22Rv1 (cell line): ENCODE measurements around the gene KLHL41.
A peak's percentile ranks its signal among the peaks of the same experiment; 100 is the strongest.
"Not testable (repeated sequence)": the region's sequence is repeated elsewhere in the genome, so short reads cannot be mapped to it uniquely, and the experiment has no call there.

Experiments used
- H3K27ac ChIP-seq: fragments of 450-650 bp; 2 replicates; pipeline ENCODE4 v1.5.1; 2017
- ZFX ChIP-seq: fragments of 450-650 bp; IDR thresholded peaks from 2 replicates; pipeline ENCODE4 v1.6.1; 2017; ENCODE audit warnings: antibody characterized with exemption, borderline replicate concordance
- TF ChIP-seq, protein P1 (sequence below): fragments of 450-650 bp; IDR thresholded peaks from 2 replicates; pipeline ENCODE4 v1.5.1; 2017; ENCODE audit warnings: mild to moderate bottlenecking

The KLHL41 gene

GRCh38 chr2:169561364-169561763 is 51.9 kb downstream of the KLHL41 start:
- no peak overlapping the region for H3K27ac ChIP-seq
- TF ChIP-seq, protein P1, sequence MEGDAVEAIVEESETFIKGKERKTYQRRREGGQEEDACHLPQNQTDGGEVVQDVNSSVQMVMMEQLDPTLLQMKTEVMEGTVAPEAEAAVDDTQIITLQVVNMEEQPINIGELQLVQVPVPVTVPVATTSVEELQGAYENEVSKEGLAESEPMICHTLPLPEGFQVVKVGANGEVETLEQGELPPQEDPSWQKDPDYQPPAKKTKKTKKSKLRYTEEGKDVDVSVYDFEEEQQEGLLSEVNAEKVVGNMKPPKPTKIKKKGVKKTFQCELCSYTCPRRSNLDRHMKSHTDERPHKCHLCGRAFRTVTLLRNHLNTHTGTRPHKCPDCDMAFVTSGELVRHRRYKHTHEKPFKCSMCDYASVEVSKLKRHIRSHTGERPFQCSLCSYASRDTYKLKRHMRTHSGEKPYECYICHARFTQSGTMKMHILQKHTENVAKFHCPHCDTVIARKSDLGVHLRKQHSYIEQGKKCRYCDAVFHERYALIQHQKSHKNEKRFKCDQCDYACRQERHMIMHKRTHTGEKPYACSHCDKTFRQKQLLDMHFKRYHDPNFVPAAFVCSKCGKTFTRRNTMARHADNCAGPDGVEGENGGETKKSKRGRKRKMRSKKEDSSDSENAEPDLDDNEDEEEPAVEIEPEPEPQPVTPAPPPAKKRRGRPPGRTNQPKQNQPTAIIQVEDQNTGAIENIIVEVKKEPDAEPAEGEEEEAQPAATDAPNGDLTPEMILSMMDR = no peak
- no peak for TF ChIP-seq ZFX

DNA sequence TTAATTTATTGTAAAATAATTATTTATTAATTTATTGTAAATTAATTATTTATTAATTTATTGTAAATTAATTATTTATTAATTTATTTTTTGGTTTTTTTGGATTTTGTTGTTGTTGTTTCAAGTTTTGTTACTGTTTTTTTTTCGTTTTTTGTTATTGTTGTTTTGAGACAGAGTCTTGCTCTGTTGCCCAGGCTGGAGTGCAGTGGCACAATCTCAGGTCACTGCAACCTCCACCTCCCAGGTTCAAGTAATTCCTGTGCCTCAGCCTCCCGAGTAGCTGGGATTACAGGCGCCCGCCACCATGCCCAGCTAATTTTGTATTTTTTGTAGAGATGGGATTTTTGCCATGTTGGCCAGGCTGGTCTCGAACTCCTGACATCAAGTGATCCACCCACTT is 52.6 kb downstream of the KLHL41 start:
- not testable (repeated sequence) for H3K27ac ChIP-seq

DNA sequence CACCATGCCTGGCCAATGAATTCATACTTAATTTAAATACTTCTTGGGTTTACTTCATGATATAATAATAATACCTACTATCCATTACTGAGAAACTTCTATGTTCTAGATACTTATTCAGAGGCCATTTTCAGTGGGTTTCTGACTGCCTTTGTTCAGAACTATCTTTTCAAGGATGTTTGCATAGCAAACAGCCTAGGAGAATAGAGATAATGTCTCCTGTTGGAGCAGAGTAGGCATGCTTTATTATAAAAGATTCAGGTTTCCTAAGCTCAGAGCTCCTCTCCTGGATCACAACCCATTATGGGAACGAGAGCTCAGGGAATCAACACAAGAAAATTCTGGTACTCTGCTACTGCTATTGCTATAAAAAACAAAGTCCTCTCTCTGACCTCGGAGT is 53.0 kb downstream of the KLHL41 start:
- TF ChIP-seq, protein P1 = no peak
- TF ChIP-seq ZFX = no peak
- H3K27ac ChIP-seq = no peak overlapping the region

- no peak overlapping the region for H3K27ac ChIP-seq
- no peak for TF ChIP-seq ZFX
- TF ChIP-seq, protein P1 = no peak
Observed at GRCh38 chr2:169565686-169566085, 56.2 kb downstream of the KLHL41 start.

DNA sequence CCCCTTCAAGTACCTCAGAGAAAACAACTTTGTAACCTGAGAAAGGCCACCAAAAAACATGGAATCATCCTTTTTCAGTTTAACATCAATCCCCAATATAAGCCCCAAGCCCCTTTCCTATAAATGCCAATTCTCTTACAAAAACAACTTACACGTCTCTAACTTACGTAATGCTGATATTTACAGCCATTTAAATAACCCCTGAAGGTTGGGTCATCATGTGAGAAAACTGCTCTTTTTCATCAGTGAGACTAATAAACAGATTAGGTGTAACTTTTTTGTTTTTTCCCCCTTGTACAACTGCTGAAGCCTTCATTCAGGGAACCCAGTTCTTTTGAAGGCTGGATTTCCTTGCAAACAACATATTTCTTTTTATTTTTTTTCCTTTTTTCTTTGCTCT is 60.4 kb downstream of the KLHL41 start:
- no peak for TF ChIP-seq ZFX
- TF ChIP-seq, protein P1 = no peak
- H3K27ac ChIP-seq = no peak overlapping the region

- H3K27ac ChIP-seq = not testable (repeated sequence)
Observed at GRCh38 chr2:169570752-169571151, 61.2 kb downstream of the KLHL41 start.

DNA sequence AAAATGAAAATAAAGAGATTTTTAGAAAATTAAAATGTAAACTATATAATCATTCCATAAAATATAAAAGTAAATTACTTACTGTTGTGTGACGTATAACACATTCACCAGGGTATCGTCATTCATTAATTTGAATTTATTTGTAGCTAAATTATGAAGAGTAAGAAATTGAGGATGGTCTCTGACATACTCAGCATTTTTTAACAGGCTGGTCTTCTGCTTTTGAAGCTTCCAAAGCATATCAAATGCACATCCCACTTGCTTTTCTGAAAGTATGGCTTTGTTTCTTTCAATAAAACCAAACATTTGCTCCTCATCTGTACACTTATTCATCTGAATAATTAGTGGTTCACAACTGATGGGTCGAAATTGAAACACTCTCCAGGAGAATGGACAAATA is 62.1 kb downstream of the KLHL41 start:
- TF ChIP-seq, protein P1 = no peak
- TF ChIP-seq ZFX = no peak
- H3K27ac ChIP-seq = no peak overlapping the region

GRCh38 chr2:169572189-169572588 is 62.7 kb downstream of the KLHL41 start:
- no peak overlapping the region for H3K27ac ChIP-seq
- TF ChIP-seq, protein P1 = no peak
- TF ChIP-seq ZFX = no peak

GRCh38 chr2:169572821-169573159 is 63.3 kb downstream of the KLHL41 start:
- peak overlapping the region; percentile 61 for H3K27ac ChIP-seq
- no peak for TF ChIP-seq ZFX
- TF ChIP-seq, protein P1 = no peak
